KMS-11 (cell line): ENCODE results near the gene APBA1.

Source experiments
- H2AFZ ChIP-seq: fragments of 200-600 bp; sonication (generic); 2 replicates; pipeline ENCODE4 v1.6.1; 2016; ENCODE audit warnings: antibody characterized with exemption, mixed run types, low read depth
- H3K27ac ChIP-seq: fragments of 200-600 bp; sonication (generic); 2 replicates; pipeline ENCODE4 v1.6.1; 2016; ENCODE audit warnings: mild to moderate bottlenecking, mixed run types
- H3K27me3 ChIP-seq: fragments of 200-600 bp; sonication (generic); 2 replicates; pipeline ENCODE4 v1.6.1; 2017; ENCODE audit warnings: mild to moderate bottlenecking, low read depth, mixed run types, moderate library complexity; ENCODE audit not compliant: insufficient read depth
- H3K36me3 ChIP-seq: fragments of 200-600 bp; sonication (generic); 2 replicates; pipeline ENCODE4 v1.6.1; 2017; ENCODE audit warnings: mild to moderate bottlenecking, mixed run types; ENCODE audit not compliant: insufficient read depth
- H3K4me1 ChIP-seq: fragments of 200-600 bp; sonication (generic); 2 replicates; pipeline ENCODE4 v1.6.1; 2016; ENCODE audit warnings: mild to moderate bottlenecking, low read depth, mixed run types; ENCODE audit not compliant: poor library complexity, severe bottlenecking
- H3K4me2 ChIP-seq: fragments of 200-600 bp; sonication (generic); 2 replicates; pipeline ENCODE4 v1.7.0; 2016; ENCODE audit warnings: mild to moderate bottlenecking, mixed run types
- H3K4me3 ChIP-seq: fragments of 200-600 bp; sonication (generic); IDR thresholded peaks from 2 replicates; pipeline ENCODE4 v1.6.1; 2017; ENCODE audit warnings: low read depth, low read length, mixed read lengths; ENCODE audit not compliant: insufficient read depth
- H3K79me2 ChIP-seq: fragments of 200-600 bp; sonication (generic); 2 replicates; pipeline ENCODE4 v1.6.1; 2016; ENCODE audit warnings: low read depth, mixed run types; ENCODE audit not compliant: insufficient read depth
- H3K9ac ChIP-seq: fragments of 200-600 bp; sonication (generic); 2 replicates; pipeline ENCODE4 v1.6.1; 2016; ENCODE audit warnings: mild to moderate bottlenecking, mixed run types
- H4K20me1 ChIP-seq: fragments of 200-600 bp; sonication (generic); 2 replicates; pipeline ENCODE4 v1.6.1; 2016; ENCODE audit warnings: mild to moderate bottlenecking, mixed run types; ENCODE audit not compliant: insufficient read depth
- TF ChIP-seq, protein P1 (sequence below): fragments of 200-600 bp; sonication (generic); conservative IDR thresholded peaks from 2 replicates; pipeline ENCODE4 v1.6.1; 2017; ENCODE audit warnings: low read depth, mild to moderate bottlenecking, antibody characterized with exemption, low read length, moderate library complexity, mixed read lengths

Gene APBA1

DNA sequence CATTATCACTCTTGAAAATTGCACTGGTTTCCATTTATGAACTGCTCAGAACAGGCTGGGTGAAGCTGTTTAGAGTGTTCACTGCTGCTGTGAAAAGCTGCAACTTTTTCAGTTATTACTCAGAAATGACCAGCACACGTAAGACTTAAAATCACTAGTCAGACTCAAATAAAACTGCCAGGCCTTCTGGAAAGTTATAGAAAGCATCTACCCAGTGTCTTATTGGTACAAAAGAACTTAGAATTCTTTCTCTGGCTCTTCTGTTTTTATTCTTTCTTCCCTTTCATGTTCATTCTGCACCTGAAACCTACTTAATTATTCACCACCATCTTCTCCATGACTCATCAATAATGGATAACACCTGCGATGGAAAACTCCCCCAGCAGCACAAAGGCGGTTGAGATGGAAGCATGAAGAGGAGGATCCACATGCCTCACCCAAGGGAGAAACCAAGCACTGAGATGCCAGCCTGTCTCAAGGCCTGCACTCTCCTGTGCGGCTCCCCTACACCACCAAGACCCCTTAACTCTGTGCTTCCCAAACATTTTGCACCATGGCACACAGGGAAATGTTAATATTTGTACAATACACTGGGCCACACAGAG, 175.2 kb downstream of the APBA1 start:
- no peaks in the 10 kb centered on the region for H4K20me1 ChIP-seq
- no peaks in the 10 kb centered on the region for H3K27me3 ChIP-seq
- no peak overlapping the region for H3K4me3 ChIP-seq
- H3K9ac ChIP-seq = peak overlapping the region; percentile 39; the same call in 1 of the 2 replicates
- H3K36me3 ChIP-seq = no peaks in the 10 kb centered on the region
- peak overlapping the region; percentile 64 for H3K4me2 ChIP-seq
- H2AFZ ChIP-seq = peak overlapping the region; percentile 57; the same call in 1 of the 2 replicates
- TF ChIP-seq, protein P1, sequence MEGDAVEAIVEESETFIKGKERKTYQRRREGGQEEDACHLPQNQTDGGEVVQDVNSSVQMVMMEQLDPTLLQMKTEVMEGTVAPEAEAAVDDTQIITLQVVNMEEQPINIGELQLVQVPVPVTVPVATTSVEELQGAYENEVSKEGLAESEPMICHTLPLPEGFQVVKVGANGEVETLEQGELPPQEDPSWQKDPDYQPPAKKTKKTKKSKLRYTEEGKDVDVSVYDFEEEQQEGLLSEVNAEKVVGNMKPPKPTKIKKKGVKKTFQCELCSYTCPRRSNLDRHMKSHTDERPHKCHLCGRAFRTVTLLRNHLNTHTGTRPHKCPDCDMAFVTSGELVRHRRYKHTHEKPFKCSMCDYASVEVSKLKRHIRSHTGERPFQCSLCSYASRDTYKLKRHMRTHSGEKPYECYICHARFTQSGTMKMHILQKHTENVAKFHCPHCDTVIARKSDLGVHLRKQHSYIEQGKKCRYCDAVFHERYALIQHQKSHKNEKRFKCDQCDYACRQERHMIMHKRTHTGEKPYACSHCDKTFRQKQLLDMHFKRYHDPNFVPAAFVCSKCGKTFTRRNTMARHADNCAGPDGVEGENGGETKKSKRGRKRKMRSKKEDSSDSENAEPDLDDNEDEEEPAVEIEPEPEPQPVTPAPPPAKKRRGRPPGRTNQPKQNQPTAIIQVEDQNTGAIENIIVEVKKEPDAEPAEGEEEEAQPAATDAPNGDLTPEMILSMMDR = no peak
- no peaks in the 10 kb centered on the region for H3K79me2 ChIP-seq
- H3K27ac ChIP-seq = peak overlapping the region; percentile 76
- peaks cover 27% of the 10 kb centered on the region for H3K4me1 ChIP-seq

DNA sequence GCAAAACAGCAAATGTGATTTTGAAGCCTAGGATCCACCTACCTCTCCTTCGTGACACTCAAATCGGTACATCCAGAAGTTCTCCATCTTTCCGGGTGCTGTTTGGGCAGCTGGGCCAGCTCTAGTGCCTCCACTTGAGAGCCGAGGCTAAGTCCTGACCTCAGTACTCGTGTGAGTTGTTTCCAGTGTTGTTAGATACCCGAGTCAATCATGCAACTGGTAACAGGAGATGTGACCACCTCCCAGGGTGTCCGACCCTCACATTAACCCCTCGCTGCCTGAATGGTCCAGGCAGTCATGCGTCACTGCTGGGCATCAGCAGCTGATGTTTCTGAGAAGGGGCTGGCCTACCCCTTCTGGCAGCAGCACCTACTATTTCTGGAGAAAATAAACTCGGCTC, 176.9 kb downstream of the APBA1 start:
- Histone ChIP-seq H3K79me2 (no peaks in the 10 kb centered on the region), H3K36me3 (no peaks in the 10 kb centered on the region), H3K27me3 (no peaks in the 10 kb centered on the region), H2AFZ (no peak overlapping the region), H3K4me2 (no peak overlapping the region), H3K9ac (no peak overlapping the region), H4K20me1 (no peaks in the 10 kb centered on the region), H3K27ac (no peak overlapping the region), H3K4me1 (peaks cover 27% of the 10 kb centered on the region), H3K4me3 (no peak overlapping the region)
- TF ChIP-seq, protein P1 = no peak

- Histone ChIP-seq H4K20me1 (no peaks in the 10 kb centered on the region), H3K4me1 (peaks cover 27% of the 10 kb centered on the region), H3K4me3 (no peak overlapping the region), H3K9ac (no peak overlapping the region), H3K4me2 (no peak overlapping the region), H3K27me3 (no peaks in the 10 kb centered on the region), H3K79me2 (no peaks in the 10 kb centered on the region), H3K27ac (no peak overlapping the region), H2AFZ (no peak overlapping the region), H3K36me3 (no peaks in the 10 kb centered on the region)
- TF ChIP-seq, protein P1 = no peak
Measured at GRCh38 chr9:69494763-69495162, 177.4 kb downstream of the APBA1 start.

DNA sequence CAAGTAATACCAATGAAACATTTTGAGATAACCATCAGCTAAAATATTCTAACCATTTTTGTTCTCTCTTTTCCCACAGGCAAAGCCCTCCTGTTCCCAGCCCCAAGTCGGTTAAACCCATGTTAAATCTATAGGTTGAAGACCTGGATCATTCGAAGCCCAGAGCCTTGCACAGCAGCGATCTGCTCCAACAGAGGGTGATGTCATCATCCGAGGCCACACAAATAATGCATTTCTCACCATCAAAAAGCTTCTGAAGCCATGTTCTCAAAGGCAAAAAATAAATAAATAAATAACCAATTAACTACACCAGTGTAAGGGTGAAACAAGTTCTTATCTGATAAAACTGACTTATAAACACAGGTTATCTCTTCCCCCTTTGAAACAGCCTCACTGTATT, 178.0 kb downstream of the APBA1 start:
- H3K4me2 ChIP-seq = no peak overlapping the region
- H2AFZ ChIP-seq = no peak overlapping the region
- no peak overlapping the region for H3K27ac ChIP-seq
- no peaks in the 10 kb centered on the region for H3K79me2 ChIP-seq
- H4K20me1 ChIP-seq = no peaks in the 10 kb centered on the region
- peaks cover 27% of the 10 kb centered on the region for H3K4me1 ChIP-seq
- H3K9ac ChIP-seq = no peak overlapping the region
- no peaks in the 10 kb centered on the region for H3K36me3 ChIP-seq
- no peak overlapping the region for H3K4me3 ChIP-seq
- no peaks in the 10 kb centered on the region for H3K27me3 ChIP-seq
- TF ChIP-seq, protein P1 = no peak
